GM21619 (cell line): ENCODE measurements around the gene PRAMEF2.
"Not testable (repeated sequence)": the region's sequence is repeated elsewhere in the genome, so short reads cannot be mapped to it uniquely, and the experiment has no call there.

Source experiments
- ATAC-seq: cut with Tn5 transposase; IDR thresholded peaks from one replicate; pipeline ENCODE4 v1.9.1; 2021; ENCODE audit not compliant: unreplicated experiment

Gene PRAMEF2

GRCh38 chr1:12856786-12857185 lies at the start of gene PRAMEF2:
PRAMEF2 (plus strand) TSS chr1:12857086; CDS start chr1:12859010, 1,924 bp downstream.
- not testable (repeated sequence) for ATAC-seq

GRCh38 chr1:12809933-12810332 lies 47.0 kb upstream of the PRAMEF2 start:
- ATAC-seq, result no peak

GRCh38 chr1:12810691-12811408 lies 46.0 kb upstream of the PRAMEF2 start:
- no peak for ATAC-seq

GRCh38 chr1:12811409-12811784 lies 45.5 kb upstream of the PRAMEF2 start:
- ATAC-seq, result no peak

- ATAC-seq, result not testable (repeated sequence)
These were observed 37.8 kb upstream of the PRAMEF2 start for GRCh38 chr1:12819061-12819460.

GRCh38 chr1:12831310-12831709 lies 25.6 kb upstream of the PRAMEF2 start, which contains the start of gene PRAMEF11:
PRAMEF11 (minus strand) TSS chr1:12831410; CDS start chr1:12828789, 2,621 bp downstream.
- not testable (repeated sequence) for ATAC-seq

GRCh38 chr1:12833251-12833650 lies 23.6 kb upstream of the PRAMEF2 start:
- ATAC-seq, result not testable (repeated sequence)

- not testable (repeated sequence) for ATAC-seq
These were observed 8.3 kb upstream of the PRAMEF2 start, which contains the start of gene HNRNPCL1 for GRCh38 chr1:12848620-12849019. HNRNPCL1 (minus strand) TSS chr1:12848720; CDS start chr1:12848289, 431 bp downstream.

- no peak for ATAC-seq
These were observed 5.1 kb upstream of the PRAMEF2 start for GRCh38 chr1:12851779-12852178.

- ATAC-seq, result not testable (repeated sequence)
These were observed 6.4 kb downstream of the PRAMEF2 start for GRCh38 chr1:12863131-12863880.

GRCh38 chr1:12878453-12878852 lies 21.6 kb downstream of the PRAMEF2 start:
- not testable (repeated sequence) for ATAC-seq

- ATAC-seq, result not testable (repeated sequence)
These were observed 29.2 kb downstream of the PRAMEF2 start, which contains the start of gene PRAMEF4 for GRCh38 chr1:12886101-12886500. PRAMEF4 (minus strand) TSS chr1:12886201; CDS start chr1:12883394, 2,807 bp downstream.

- not testable (repeated sequence) for ATAC-seq
These were observed 41.3 kb downstream of the PRAMEF2 start, which contains the start of gene PRAMEF10 for GRCh38 chr1:12898170-12898569. PRAMEF10 (minus strand) TSS chr1:12898270; CDS start chr1:12895847, 2,423 bp downstream.

- ATAC-seq, result not testable (repeated sequence)
These were observed 42.3 kb downstream of the PRAMEF2 start for GRCh38 chr1:12899186-12899585.

GRCh38 chr1:12903793-12904572 lies 47.1 kb downstream of the PRAMEF2 start:
- ATAC-seq, result not testable (repeated sequence)
